Peyer's patch (tissue), 4 donors: Measurements from ENCODE around the gene C2CD4D.

Source experiments
- CTCF ChIP-seq, 6 experiments: fragments of 450-650 bp in 4 of 6; fragments of 200-600 bp in 2 of 6; sonication (generic) in 1 of 6; IDR thresholded peaks; one replicate each; pipeline ENCODE4 v1.5.1; 2017 to 2019; ENCODE audit warnings: antibody characterized with exemption in 6 of 6, mild to moderate bottlenecking in 3 of 6, moderate library complexity in 1 of 6
- POLR2A ChIP-seq, 2 donors: fragments of 450-650 bp; IDR thresholded peaks; one replicate each; pipeline ENCODE4 v1.5.1; 2017; ENCODE audit warnings: antibody characterized with exemption in 2 of 2, mild to moderate bottlenecking in 2 of 2, moderate library complexity in 2 of 2

- TF ChIP-seq POLR2A (IDR thresholded peaks at IDR 0.05), result no peak
- TF ChIP-seq CTCF (IDR thresholded peaks at IDR 0.05), result no peak
Observed at GRCh38 chr1:151846686-151847237, 7.1 kb upstream of the C2CD4D start.
